HG03521 (cell line): ENCODE measurements around the gene IRS1.
A peak's percentile ranks its signal among the peaks of the same experiment; 100 is the strongest.
"Not testable (repeated sequence)": the region's sequence is repeated elsewhere in the genome, so short reads cannot be mapped to it uniquely, and the experiment has no call there.

Source experiments
- ATAC-seq: cut with Tn5 transposase; IDR thresholded peaks from one replicate; pipeline ENCODE4 v1.9.1; 2021; ENCODE audit warnings: mild to moderate bottlenecking, moderate library complexity; ENCODE audit not compliant: unreplicated experiment

IRS1 gene, protein sequence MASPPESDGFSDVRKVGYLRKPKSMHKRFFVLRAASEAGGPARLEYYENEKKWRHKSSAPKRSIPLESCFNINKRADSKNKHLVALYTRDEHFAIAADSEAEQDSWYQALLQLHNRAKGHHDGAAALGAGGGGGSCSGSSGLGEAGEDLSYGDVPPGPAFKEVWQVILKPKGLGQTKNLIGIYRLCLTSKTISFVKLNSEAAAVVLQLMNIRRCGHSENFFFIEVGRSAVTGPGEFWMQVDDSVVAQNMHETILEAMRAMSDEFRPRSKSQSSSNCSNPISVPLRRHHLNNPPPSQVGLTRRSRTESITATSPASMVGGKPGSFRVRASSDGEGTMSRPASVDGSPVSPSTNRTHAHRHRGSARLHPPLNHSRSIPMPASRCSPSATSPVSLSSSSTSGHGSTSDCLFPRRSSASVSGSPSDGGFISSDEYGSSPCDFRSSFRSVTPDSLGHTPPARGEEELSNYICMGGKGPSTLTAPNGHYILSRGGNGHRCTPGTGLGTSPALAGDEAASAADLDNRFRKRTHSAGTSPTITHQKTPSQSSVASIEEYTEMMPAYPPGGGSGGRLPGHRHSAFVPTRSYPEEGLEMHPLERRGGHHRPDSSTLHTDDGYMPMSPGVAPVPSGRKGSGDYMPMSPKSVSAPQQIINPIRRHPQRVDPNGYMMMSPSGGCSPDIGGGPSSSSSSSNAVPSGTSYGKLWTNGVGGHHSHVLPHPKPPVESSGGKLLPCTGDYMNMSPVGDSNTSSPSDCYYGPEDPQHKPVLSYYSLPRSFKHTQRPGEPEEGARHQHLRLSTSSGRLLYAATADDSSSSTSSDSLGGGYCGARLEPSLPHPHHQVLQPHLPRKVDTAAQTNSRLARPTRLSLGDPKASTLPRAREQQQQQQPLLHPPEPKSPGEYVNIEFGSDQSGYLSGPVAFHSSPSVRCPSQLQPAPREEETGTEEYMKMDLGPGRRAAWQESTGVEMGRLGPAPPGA (N-terminal part only)

DNA sequence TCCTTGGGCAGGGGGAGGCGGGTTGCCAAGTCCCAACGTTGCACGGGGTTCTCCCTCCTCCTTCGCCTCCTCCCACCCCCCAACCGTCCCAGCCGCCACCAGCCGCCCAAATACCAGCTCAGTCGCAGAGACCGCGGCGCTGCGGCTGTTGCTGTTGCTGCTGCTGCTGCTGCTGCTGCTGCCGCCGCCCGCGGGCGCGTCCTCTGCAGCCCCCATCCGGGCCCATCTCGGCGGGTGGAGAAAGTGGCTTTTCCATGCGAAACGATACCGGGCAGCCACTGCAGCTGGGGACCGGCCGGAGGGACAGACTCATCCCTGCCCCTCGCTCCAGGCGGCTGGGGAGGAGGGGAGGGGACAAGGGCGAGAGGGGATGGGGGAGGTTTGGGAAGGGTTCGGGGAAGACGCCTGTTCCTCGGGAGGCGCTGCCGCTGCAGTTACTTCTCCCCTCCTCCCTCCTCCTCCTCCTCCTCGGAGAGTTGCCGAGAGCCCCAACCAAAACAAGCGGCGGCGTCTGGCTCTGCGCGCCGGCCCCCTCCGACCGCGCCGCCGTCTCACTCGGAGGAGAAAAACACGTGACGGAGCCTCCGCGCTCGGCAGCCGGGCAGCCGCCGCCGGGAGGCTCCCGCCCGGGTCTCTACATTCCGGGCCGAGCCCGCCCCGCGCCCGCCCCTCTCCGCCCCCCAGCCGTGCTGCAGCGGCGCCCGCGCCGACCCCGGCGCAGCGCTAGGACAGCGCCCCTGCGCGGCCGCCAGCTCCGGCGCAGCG lies at the start of gene IRS1:
IRS1 (minus strand) TSS at position 610 of the 765 bp plus-strand sequence. CDS start 1,082 bp downstream, outside the sequence.
- ATAC-seq, result peak; percentile 35

DNA sequence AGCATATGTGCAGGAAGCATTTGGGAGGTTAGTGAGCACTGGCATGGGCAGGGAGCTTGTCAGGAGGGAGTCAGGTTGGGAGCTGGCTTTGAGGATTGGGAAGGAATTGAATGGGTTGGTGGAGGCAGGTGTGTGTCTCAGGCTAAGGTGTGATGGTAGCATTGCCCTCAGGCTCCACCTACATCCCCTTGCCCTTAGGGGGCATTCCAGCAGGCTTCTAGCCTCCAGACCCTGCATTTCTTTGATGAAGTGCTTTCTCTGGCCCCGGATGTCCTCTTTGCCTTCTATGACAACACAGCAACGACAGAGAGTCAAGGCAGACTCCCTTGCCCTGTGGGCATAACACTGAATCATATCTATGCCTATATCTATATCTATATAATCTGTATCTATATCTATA lies 49.7 kb upstream of the IRS1 start:
- no peak for ATAC-seq

DNA sequence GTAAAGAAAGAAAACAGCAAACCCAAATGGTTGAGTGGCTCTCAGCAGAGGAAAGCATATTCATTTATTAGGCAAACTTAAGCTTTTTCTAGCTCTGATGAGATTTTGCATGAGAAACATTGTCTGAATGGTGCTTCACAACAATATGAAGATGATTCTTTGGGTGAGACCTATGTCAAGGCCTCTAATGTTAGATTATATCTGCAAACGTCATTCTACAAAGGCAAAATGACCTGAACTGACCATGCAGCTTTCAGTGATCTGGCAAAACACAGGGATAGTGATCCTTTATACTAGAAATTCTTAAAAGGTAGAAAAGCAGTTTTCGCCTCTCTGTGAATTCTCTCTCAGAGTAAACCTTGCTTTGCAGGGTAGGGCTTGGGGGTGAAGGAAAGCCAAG lies 47.9 kb upstream of the IRS1 start:
- ATAC-seq, result no peak

DNA sequence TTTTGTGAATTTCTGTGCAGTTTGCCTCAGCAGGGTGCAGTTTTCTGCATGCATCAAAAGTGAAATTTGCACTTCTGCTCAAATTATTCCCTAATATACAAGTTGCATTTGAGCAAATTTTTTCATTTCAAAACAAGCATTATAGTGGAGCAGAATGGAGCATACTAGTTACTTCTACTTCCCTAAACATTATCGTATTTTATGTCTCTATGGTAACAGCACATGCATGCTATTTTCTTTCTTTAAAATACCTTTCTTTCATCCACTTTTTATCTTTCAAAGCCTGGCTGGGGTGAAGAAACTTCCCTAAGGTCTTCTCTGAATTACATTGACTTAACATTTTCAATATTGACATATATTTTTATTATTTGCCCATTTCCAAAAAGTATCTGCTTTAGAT lies 47.5 kb upstream of the IRS1 start:
- ATAC-seq, result no peak

DNA sequence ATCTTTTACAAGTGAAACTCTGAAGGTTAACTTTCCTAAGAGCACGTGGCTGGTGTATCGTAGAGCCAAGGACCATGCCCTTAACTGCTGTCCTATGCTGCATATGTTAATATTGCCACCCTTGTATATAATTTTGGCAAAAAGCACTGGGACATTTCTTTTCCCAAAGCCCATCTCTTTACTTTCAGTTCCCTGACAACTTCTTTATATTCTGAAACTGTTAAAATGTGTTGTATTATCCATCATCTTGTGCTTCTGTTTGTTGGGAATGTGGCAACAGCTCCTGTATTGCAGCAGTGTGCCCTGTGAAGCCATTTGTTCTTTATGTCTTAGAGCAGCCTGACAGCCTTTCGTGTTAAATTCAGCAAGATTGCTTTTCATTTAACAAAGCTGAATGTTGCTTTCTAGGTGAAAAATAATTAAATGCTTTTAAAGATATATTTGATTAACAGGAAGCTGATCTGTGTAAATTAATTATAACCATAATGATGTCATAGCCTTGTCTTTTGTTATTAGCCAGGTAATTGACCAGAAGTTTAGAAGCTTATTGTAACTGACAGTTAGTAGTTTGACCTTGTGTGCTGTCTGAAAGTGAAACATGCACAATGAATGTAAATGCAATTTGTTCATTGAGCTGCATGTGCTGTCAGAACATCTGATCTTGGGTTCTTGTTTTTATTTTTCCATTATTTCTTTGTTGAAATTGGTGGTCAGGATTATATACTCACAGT lies 45.9 kb upstream of the IRS1 start:
- ATAC-seq, result no peak

DNA sequence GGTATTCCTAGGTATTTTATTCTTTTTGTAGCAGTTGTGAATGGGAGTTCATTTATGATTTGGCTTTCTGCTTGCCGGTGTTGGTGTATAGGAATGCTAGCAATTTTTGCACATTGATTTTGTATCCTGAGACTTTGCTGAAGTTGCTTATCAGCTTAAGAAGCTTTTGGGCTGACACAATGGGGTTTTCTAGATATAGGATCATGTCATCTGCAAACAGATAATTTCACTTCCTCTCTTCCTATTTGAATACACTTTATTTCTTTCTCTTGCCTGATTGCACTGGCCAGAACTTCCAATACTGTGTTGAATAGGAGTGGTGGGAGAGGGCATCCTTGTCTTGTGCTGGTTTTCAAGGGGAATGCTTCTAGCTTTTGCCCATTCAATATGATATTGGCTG lies 43.4 kb upstream of the IRS1 start:
- not testable (repeated sequence) for ATAC-seq

DNA sequence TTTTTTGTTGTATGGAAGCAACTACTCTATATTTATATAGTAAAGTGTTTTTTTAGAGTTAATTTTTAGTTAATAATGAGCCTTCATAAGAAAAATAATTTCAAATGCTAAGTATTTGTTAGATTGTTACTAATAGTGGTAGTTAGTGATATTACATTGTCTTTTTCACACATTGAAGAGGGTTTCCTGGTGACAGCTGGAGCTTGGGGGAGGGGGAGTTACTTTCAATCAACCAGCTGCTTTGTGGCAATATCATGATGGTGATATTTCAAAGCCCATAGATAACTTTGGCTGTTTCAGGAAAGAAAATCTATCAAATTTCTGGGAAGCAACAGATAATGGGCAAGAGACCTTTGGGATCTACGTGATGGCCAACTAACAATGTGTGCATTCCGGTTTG lies 40.3 kb upstream of the IRS1 start:
- ATAC-seq, result no peak

DNA sequence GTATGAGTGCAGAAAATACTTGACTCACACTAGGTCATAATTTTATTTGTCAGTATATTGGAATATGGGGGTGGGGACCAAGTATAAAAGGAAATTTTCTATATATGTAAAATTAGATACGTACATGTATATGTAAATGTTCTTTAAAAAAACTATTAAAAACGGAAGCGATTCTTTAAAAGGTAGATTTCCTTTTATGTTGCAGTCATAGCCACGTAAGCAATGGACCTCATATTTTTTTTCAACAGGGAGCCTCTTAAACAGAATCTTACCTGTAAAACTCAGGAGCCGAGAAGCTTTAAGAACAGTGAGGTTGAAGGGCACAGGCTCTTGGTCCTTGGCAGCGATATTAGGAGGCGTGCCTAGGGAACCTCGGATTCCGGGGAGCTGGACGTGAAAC lies 39.5 kb upstream of the IRS1 start:
- no peak for ATAC-seq

DNA sequence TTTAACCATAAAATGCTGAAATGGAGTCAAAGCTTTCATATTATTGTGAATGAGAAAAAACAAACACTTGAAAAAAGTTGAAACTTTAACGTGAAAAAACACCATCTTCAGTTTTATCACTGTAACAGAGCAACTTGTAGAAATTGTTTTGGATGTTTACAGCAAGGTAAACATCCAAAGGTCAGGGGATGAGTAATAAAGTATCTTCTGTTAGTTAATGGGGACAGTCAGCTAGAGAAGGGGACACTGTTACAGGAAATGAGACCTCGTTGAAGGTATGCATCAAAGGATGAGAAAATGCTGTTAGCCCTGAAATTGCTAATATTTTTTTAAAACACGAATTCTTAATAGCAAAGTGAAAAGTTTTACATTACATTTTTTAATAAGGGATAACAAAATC lies 39.1 kb upstream of the IRS1 start:
- ATAC-seq, result no peak

DNA sequence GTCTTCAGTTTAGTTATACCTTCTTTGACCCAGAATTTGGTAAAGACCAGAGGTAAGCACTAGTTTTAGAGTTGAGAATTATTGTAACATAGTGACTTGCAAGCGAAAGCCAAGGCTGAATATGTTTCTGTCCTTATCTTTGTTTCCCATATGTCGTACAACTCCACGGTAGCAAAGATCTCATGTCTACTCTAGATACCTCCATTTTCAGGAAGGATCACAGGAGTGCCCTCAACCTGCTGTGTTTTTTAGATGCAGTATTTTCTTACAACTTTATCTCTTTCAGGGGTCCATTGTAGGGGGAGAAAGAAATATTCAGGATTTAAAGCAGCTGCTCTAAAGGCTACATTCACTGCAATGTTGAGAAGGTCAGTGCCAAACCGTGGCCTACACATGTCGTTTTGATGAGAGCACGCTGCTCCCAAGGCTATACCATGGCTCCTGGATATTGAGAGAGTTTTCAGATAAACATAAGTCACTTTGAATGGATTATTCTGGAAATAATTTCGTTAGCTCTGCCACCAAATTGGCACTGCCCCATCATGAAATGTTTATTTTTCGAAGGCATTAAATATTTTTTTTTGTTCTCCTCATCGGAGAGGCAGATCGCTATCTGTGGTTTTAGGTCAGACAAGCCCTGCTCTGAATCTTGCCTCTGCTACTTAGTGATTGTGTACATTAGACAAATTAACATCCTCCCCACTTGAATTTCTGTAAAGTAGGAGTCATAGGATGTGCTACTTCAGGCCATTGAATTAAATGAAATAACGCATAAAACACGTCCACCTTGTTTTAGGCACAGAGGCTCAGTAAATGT lies 38.4 kb upstream of the IRS1 start:
- ATAC-seq, result no peak

DNA sequence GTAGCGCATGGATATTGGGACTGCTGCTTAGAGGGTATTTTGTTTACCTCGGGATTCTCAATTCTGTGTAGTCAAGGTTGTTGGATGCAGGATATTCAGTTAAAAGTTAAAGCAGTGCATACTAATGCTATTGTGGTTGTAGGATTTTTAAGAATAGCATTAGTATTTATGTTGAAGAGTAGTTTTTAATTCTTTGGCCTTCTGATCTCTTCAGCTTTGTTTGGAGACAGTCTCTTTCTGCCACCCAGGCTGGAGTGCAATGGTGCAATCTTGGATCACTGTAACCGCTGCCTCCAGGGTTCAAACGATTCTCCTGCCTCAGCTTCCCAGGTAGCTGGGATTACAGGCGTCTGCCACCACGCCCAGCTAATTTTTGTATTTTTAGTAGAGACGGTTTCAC lies 37.7 kb upstream of the IRS1 start:
- no peak for ATAC-seq

DNA sequence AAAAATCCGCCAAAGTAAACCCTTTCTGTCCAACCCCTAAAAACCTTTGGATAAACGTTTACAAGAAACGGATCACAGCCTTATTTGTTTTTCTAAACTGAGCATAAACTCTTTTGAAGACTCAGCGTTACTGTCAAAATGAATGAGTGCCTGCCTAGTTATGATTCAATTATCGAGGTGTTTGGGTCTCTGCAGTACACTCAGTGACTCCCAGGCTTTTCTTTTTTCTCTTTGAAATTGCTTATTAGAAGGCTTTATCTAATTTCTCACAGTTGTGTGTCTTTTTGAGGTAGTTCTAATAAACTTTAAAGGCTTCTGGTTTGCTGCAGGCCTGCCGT lies 36.9 kb upstream of the IRS1 start:
- no peak for ATAC-seq

DNA sequence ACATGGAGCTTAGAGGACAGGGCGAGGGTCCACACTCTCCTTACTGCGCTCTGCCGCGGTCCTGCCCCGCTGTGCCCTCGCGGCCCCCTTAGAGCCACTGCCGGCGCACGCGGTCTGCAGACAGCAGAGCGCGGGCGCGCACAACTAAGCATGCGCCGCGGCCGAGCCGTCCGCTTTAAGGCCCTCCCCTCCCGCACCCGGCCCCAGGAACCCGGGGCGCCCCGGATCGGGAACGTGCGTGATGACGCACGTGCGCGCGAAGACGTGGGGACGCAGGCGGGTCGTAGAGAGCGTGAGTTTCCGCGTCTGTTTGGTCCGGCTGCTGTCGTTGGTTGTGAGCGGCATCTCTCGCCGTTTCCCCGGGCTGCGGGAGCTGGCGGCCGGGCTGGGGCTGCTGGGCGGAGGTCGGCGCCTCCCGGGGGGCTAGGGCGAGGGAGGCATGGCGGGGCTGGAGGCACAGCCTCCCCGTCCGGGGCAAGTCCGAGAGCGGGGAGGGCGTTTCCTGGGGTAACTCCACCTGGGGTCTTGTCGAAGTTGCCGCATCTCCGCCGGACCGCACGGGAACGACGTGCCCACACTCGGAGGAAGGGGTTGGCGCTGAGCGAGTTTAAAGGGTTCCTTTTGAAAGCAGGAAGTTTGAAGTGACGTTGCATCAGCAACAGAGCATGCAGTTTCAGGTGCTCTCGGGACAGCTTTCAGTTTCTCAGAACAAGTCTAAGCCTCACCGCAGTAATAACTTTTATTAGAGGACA lies 36.4 kb upstream of the IRS1 start, which contains the start of gene RHBDD1:
RHBDD1 (plus strand) TSS at position 259 of the 752 bp plus-strand sequence. CDS start 28,640 bp downstream, outside the sequence.
- peak; percentile 84 for ATAC-seq

DNA sequence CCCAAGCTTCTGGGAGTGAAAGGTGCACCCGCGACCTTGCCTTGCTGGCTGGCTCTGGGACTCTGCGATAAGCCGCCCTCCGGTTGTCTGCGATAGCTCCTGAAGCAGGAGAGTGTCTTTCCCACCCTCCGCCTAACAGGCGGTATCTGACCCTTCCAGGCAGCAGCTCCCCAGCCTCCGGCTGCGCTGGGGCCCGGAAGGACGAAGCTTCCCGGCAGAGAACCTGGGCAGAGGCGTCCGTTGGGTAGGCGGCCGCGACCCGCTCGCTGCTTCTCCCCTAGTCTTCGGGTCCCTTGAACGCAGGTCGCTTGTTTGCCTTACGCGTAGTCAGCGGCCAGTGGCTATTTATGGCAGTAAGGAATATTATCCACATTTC lies 35.8 kb upstream of the IRS1 start:
- peak; percentile 18 for ATAC-seq

DNA sequence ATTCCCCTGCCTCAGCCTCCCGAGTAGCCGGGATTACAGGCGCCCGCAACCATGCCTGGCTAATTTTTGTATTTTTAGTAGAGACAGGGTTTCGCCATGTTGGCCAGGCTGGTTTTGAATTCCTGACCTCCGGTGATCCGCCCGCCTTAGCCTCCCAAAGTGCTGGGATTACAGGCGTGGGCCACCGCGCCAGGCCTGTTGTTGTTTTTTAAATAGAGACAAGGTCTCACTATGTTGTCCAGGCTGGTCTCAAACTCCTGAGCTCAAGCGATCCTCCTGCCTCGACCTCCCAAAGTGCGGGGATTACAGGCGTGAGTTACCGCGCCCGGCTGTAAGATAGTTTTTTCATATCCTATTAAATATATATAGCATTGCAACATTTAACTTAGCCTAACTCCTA lies 35.3 kb upstream of the IRS1 start:
- ATAC-seq, result not testable (repeated sequence)

DNA sequence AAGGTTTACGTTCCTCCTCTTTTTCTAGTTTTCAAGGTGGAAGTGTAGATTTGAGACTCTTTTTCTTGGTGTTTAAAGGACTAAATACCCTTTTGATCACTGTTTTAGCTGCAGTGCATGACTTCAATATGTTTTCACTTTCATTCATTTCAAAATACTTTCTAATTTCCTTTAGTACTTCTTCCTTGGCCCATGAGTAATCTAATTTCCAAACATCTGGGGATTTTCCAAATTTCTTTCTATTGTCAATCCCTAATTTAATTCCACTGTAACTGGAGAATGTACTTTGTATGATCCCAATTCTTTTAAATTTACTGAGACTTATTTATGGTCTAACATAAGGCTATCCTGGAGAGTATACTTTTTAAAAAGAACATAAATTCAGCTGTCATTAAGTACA lies 32.4 kb upstream of the IRS1 start:
- ATAC-seq, result no peak

DNA sequence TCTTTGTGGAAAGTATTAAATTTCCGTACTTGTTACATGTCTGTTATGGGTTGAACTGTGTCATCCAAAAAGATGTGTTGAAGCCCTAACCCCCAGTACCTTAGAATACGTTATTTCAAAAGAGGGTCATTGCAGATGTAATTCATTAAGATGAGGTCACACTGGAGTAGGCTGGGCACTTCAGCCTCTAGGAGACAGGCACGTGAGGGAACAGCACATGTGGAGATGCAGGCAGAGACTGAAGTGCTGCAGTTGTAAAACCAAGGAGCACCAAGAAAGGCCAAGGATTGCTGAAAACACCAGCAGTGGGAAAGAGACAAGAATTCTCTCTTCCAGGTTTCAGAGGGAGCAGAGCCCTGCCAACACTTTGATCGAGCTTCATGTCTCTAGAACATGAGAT lies 31.6 kb upstream of the IRS1 start:
- no peak for ATAC-seq

DNA sequence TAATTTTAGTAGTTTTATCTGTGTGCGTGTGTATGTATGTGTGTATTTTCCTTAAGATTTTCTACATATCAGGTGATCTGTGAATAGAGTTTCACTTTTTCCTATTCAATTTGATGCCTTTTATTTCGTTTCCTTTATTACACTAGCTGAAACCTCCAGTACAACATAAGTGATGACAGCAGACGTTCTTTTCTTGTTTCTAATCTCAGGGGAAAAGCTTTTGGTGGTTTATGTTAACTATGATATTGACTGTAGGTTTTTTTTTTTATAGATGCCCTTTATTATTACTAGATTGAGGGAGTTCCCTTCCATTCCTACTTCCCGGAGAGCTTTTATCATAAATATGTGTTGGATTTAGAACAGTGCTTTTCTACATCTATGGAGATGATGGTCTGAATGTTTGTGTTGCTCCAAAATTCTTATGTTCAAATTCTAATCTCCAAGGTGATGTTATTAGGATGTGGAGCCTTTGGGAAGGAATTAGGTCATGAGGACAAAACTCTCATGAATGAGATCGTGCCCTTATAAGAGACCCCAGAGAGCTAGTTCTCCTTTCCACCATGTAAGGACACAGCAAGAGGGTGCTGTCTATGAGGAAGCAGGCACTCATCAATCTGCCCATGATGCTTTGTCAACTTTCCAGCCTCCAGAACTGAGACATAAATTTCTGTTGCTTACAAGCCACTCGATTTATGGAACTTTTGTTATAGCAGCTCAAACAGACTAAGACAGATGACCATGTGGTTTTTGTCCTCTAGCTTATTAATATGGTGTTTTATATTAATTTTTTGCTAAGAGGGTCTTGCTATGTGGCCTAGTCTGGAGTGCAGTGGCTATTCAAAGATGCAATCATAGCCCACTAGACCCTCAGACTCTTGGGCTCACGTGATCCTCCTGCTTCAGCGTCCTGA lies 30.4 kb upstream of the IRS1 start:
- ATAC-seq, result no peak
